Uterus (tissue), 4 donors: ENCODE data around the gene MYO16. TPM values are rescaled to one million over a fixed set of nuclear protein-coding genes. Genes with fewer than 3 reads are reported as not detected.

Experiments
- DNase-seq, 2 donors: peaks; one replicate each; pipeline ENCODE4 v3.0.0-alpha.2; 2019 to 2020
- H3K27ac ChIP-seq, 2 donors: fragments of 200-600 bp; sonication (generic); 1 replicate in 1 of 2; 2 replicates in 1 of 2; pipeline ENCODE4 v1.5.1; 2016 to 2018
- H3K27me3 ChIP-seq, 2 donors: fragments of 200-600 bp; sonication (generic); one replicate each; pipeline ENCODE4 v1.5.1; 2018 to 2019; ENCODE audit warnings: control low read depth in 1 of 2
- H3K36me3 ChIP-seq, 2 donors: fragments of 200-600 bp; sonication (generic); one replicate each; pipeline ENCODE4 v1.5.1; 2019; ENCODE audit warnings: control low read depth in 1 of 2
- H3K4me1 ChIP-seq, 2 donors: fragments of 200-600 bp; sonication (generic); one replicate each; pipeline ENCODE4 v1.5.1; 2018 to 2019; ENCODE audit warnings: control low read depth in 1 of 2
- H3K4me3 ChIP-seq, 2 donors: fragments of 200-600 bp; sonication (generic); 1 replicate in 1 of 2; 2 replicates in 1 of 2; pipeline ENCODE4 v1.5.1; 2018 to 2019; ENCODE audit warnings: mild to moderate bottlenecking in 1 of 2
- H3K9me3 ChIP-seq, 2 donors: fragments of 200-600 bp; sonication (generic); one replicate each; pipeline ENCODE4 v1.5.1; 2019; ENCODE audit warnings: control low read depth in 1 of 2
- POLR2A ChIP-seq, 2 donors: fragments of 450-650 bp; IDR thresholded peaks; one replicate each; pipeline ENCODE4 v1.6.1; 2016; ENCODE audit warnings: antibody characterized with exemption in 2 of 2, mild to moderate bottlenecking in 1 of 2, moderate library complexity in 1 of 2
- intact Hi-C: fragments of 100-400 bp; cut with DNase I; formaldehyde crosslinking; loops from one replicate; pipeline ENCODE4 v1.15.1; 2023; ENCODE audit warnings: low total_unique reads
- total RNA-seq, 4 donors: library from RNA; depleted of rRNA in 3 of 4; stranded (reverse); fragments of >200 nt in 3 of 4; gene quantifications; one replicate each; pipeline versions ENCODE4 v1.1.0 to v1.2.4, GENCODE V29; 2014 to 2023
- TF ChIP-seq, protein P1 (sequence below), 4 experiments: fragments of 200-600 bp in 2 of 4; fragments of 450-650 bp in 2 of 4; sonication (generic) in 2 of 4; IDR thresholded peaks; one replicate each; pipeline ENCODE4 v1.5.1; 2016 to 2019; ENCODE audit warnings: antibody characterized with exemption in 4 of 4, mild to moderate bottlenecking in 2 of 4, moderate library complexity in 1 of 4
- donor health status: DM: yes; HTN: yes; CAD: no.

The MYO16 gene
- total RNA-seq, 4 donors from 2014 or later = 0.35 to 0.88 TPM; not detected in 2

DNA sequence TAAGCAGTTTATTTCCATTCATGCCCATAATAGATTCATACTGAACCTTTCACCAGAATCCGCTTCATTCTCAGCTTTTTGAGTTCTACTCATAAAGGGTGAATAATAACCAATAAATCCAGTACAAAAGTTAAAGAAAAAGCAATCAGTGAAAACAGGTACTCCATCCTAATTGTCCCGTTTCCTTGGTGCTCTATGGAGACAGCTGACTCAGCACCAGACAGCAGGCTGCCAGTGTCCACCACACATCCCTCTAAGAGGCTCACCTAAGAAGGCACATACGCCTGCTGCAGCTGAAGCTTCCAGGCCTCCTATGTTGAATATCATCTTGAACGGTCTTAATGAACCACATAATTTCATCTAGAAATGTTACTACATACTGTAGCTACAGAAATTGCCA is 27.3 kb downstream of the MYO16 start:
- TF ChIP-seq, protein P1, sequence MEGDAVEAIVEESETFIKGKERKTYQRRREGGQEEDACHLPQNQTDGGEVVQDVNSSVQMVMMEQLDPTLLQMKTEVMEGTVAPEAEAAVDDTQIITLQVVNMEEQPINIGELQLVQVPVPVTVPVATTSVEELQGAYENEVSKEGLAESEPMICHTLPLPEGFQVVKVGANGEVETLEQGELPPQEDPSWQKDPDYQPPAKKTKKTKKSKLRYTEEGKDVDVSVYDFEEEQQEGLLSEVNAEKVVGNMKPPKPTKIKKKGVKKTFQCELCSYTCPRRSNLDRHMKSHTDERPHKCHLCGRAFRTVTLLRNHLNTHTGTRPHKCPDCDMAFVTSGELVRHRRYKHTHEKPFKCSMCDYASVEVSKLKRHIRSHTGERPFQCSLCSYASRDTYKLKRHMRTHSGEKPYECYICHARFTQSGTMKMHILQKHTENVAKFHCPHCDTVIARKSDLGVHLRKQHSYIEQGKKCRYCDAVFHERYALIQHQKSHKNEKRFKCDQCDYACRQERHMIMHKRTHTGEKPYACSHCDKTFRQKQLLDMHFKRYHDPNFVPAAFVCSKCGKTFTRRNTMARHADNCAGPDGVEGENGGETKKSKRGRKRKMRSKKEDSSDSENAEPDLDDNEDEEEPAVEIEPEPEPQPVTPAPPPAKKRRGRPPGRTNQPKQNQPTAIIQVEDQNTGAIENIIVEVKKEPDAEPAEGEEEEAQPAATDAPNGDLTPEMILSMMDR (IDR thresholded peaks at IDR 0.05) = no peak
- TF ChIP-seq POLR2A (IDR thresholded peaks at IDR 0.05) = no peak
- H3K27ac ChIP-seq = no peak overlapping the region
- no peaks in the 10 kb centered on the region for H3K27me3 ChIP-seq
- no peaks in the 10 kb centered on the region for H3K4me1 ChIP-seq
- intact Hi-C loops = no loop called here
- no peak overlapping the region for H3K4me3 ChIP-seq
- no peaks in the 10 kb centered on the region for H3K36me3 ChIP-seq
- DNase-seq = no peak
- no peaks in the 10 kb centered on the region for H3K9me3 ChIP-seq

DNA sequence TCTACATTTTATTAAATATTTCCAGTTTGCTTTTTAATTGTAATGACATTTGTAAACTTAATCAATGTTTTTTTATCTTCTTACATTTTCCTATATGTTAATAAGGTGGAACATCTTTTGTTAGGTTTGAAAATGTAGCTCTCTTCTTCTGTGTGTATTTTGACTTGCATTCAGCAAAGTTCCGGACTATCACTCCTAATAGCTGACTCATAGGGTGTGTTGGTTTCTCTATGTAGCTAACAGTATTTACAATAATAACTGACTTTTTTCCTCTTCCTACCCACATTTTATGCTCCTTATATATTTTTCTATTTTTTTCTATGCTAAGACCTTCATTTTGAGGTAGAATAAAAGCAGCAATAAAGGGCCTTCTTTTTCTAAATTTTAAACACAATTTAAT is 28.1 kb downstream of the MYO16 start:
- TF ChIP-seq, protein P1 (IDR thresholded peaks at IDR 0.05) = no peak
- TF ChIP-seq POLR2A (IDR thresholded peaks at IDR 0.05) = no peak
- Histone ChIP-seq H3K27me3 (no peaks in the 10 kb centered on the region), H3K9me3 (no peaks in the 10 kb centered on the region), H3K4me1 (no peaks in the 10 kb centered on the region), H3K4me3 (no peak overlapping the region), H3K27ac (no peak overlapping the region), H3K36me3 (no peaks in the 10 kb centered on the region)
- no peak for DNase-seq
- intact Hi-C loops = no loop called here

DNA sequence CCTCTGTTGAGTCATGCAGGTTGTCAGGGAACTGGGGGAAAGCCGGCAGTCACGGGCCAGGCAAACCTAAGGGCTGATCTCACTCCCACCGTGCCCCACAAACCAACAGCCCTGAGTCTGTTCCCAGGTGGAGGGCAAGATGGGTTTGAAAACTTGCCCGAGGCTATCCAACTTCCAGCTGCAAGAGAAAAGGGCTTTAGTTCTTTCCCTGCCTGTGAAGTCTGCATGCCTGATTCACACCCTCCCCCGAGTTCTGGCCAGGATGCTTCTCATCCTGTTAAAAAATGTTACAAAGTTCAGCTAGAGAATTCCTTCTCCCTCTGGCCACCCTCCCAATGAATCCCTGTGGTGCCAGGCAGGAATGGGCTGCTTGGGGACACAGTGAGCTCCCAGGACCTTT is 33.1 kb downstream of the MYO16 start:
- intact Hi-C loops = no loop called here
- H3K27me3 ChIP-seq = no peaks in the 10 kb centered on the region
- TF ChIP-seq, protein P1 (IDR thresholded peaks at IDR 0.05) = no peak
- no peak for TF ChIP-seq POLR2A (IDR thresholded peaks at IDR 0.05)
- H3K9me3 ChIP-seq = no peaks in the 10 kb centered on the region
- H3K4me1 ChIP-seq = no peaks in the 10 kb centered on the region
- H3K4me3 ChIP-seq = no peak overlapping the region
- H3K36me3 ChIP-seq = no peaks in the 10 kb centered on the region
- DNase-seq = no peak
- no peak overlapping the region for H3K27ac ChIP-seq

DNA sequence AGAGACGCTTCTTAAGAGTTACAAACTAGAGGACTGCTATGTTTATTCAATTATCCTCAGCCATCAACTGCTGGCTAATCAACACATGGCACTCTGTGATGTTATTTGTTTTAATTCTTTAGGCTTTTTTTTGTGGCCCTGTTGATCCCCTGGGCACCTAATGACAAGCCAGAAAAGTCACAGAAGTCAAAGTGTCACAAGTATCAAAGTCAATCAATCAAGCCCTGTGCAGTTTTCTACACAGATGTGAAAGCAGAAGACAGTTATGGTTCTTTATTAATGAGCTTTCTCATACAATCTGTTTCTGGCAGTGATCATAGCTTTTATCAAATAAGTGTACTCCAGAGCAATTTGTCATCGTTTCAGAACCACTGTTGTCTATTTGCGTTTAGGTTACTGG is 34.3 kb downstream of the MYO16 start:
- Histone ChIP-seq H3K27ac (no peak overlapping the region), H3K36me3 (no peaks in the 10 kb centered on the region), H3K4me3 (no peak overlapping the region), H3K9me3 (no peaks in the 10 kb centered on the region), H3K27me3 (no peaks in the 10 kb centered on the region), H3K4me1 (no peaks in the 10 kb centered on the region)
- DNase-seq = no peak
- TF ChIP-seq, protein P1 (IDR thresholded peaks at IDR 0.05) = no peak
- no peak for TF ChIP-seq POLR2A (IDR thresholded peaks at IDR 0.05)
- intact Hi-C loops = no loop called here

DNA sequence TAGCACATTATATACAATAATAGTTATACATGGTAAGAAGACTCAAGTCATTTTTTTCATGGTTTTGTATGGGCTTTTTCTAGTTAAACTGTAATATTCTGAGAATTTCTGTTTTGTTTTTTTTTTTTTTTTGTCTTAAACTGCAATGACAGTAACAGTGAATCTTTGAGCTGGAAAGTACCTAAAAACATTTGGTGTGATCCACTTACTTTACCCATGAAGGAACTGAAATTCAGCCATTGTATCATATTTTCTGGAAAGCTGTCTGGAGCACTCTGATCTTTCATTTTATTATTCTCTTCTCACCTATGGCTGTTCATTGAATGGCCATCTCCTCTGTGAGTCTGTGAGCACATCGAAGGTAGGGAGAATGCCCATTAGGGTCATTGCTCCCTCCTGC is 37.8 kb downstream of the MYO16 start:
- intact Hi-C loops = no loop called here
- Histone ChIP-seq H3K9me3 (no peaks in the 10 kb centered on the region), H3K4me3 (no peak overlapping the region), H3K27me3 (no peaks in the 10 kb centered on the region), H3K36me3 (no peaks in the 10 kb centered on the region), H3K27ac (no peak overlapping the region), H3K4me1 (no peaks in the 10 kb centered on the region)
- TF ChIP-seq POLR2A (IDR thresholded peaks at IDR 0.05) = no peak
- TF ChIP-seq, protein P1 (IDR thresholded peaks at IDR 0.05) = no peak
- DNase-seq = no peak
